Measurements from ENCODE around the gene COL23A1.

The COL23A1 gene

GRCh38 chr5:178330791-178331404 lies 259.3 kb downstream of the COL23A1 start:
- no peak overlapping the region for H3K9ac ChIP-seq (ENCODE audit: low read depth, low read length)
- H3K4me1 ChIP-seq (ENCODE audit: control insufficient read depth, insufficient read depth, low read length): peaks cover 10% of the 10 kb centered on the region; the same call in 1 of the 2 replicates
- H3K9me3 ChIP-seq (ENCODE audit: control insufficient read depth, insufficient read depth, low read length): no peaks in the 10 kb centered on the region
- no peaks in the 10 kb centered on the region for H3K27me3 ChIP-seq (ENCODE audit: control insufficient read depth, insufficient read depth, low read length)
- H3K4me3 ChIP-seq (ENCODE audit: low read depth, low read length): no peak overlapping the region
- H3K36me3 ChIP-seq (ENCODE audit: control insufficient read depth, insufficient read depth, low read length): no peaks in the 10 kb centered on the region
- H3K27ac ChIP-seq (ENCODE audit: low read depth, low read length): no peak overlapping the region

DNA sequence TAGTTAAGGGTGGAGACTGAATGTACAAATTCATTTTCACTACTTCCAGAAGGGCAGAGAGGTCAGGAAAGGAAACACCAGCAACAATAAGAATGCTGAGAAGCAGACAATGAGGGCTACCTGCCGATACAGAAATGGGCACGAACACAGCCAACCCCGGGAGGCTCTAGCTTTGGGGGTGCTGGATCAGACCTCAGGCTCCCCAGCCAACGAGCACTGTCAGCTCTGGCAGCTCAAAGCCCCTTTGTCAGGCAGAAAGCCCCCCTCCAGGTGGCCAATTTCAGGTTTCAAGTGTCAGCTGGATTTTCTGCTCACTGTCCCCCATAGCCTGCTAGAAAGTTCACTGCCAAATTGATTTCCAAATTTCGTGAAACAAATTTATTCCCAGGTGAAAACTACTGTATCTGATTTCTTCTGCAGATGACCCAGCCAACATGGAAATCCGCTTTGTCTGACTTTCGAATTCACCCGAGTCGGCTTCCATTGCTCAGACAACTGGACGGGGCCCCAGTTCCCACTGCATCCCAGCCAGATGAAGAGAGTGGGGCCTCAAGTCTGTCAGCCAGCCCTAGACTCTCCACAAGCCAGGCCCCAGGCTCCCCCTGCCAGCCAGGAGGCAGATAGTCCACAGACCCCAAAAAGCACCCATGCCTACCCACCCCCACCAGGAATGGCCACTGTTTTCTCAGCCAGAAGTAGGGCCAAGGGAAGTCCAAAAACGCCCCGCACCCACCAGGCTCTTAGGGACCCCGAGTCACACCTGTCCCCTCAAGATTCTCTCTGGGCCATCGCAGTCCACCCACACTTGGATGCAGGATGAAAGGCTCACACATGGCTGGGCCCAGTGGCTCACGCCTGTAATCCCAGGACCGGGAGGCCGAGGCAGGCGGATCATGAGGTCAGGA lies 261.1 kb downstream of the COL23A1 start:
- no peaks in the 10 kb centered on the region for H3K36me3 ChIP-seq (ENCODE audit: control insufficient read depth, insufficient read depth, low read length)
- no peak overlapping the region for H3K27ac ChIP-seq (ENCODE audit: low read depth, low read length)
- peaks cover 10% of the 10 kb centered on the region; the same call in 1 of the 2 replicates for H3K4me1 ChIP-seq (ENCODE audit: control insufficient read depth, insufficient read depth, low read length)
- no peak overlapping the region for H3K4me3 ChIP-seq (ENCODE audit: low read depth, low read length)
- H3K9ac ChIP-seq (ENCODE audit: low read depth, low read length): no peak overlapping the region
- no peaks in the 10 kb centered on the region for H3K27me3 ChIP-seq (ENCODE audit: control insufficient read depth, insufficient read depth, low read length)
- no peaks in the 10 kb centered on the region for H3K9me3 ChIP-seq (ENCODE audit: control insufficient read depth, insufficient read depth, low read length)

- Histone ChIP-seq H3K36me3 (ENCODE audit: control insufficient read depth, insufficient read depth, low read length) (no peaks in the 10 kb centered on the region), H3K9ac (ENCODE audit: low read depth, low read length) (no peak overlapping the region), H3K9me3 (ENCODE audit: control insufficient read depth, insufficient read depth, low read length) (no peaks in the 10 kb centered on the region), H3K27me3 (ENCODE audit: control insufficient read depth, insufficient read depth, low read length) (no peaks in the 10 kb centered on the region), H3K4me3 (ENCODE audit: low read depth, low read length) (no peak overlapping the region), H3K27ac (ENCODE audit: low read depth, low read length) (no peak overlapping the region), H3K4me1 (ENCODE audit: control insufficient read depth, insufficient read depth, low read length) (peaks cover 10% of the 10 kb centered on the region; the same call in 1 of the 2 replicates)
These were observed 262.1 kb downstream of the COL23A1 start for GRCh38 chr5:178327931-178328711.

- no peak overlapping the region for H3K9ac ChIP-seq (ENCODE audit: low read depth, low read length)
- peaks cover 10% of the 10 kb centered on the region; the same call in 1 of the 2 replicates for H3K4me1 ChIP-seq (ENCODE audit: control insufficient read depth, insufficient read depth, low read length)
- H3K4me3 ChIP-seq (ENCODE audit: low read depth, low read length): no peak overlapping the region
- no peaks in the 10 kb centered on the region for H3K36me3 ChIP-seq (ENCODE audit: control insufficient read depth, insufficient read depth, low read length)
- no peaks in the 10 kb centered on the region for H3K27me3 ChIP-seq (ENCODE audit: control insufficient read depth, insufficient read depth, low read length)
- H3K9me3 ChIP-seq (ENCODE audit: control insufficient read depth, insufficient read depth, low read length): no peaks in the 10 kb centered on the region
- no peak overlapping the region for H3K27ac ChIP-seq (ENCODE audit: low read depth, low read length)
These were observed 262.7 kb downstream of the COL23A1 start for GRCh38 chr5:178327446-178327845.

- H3K27me3 ChIP-seq (ENCODE audit: control insufficient read depth, insufficient read depth, low read length): no peaks in the 10 kb centered on the region
- no peaks in the 10 kb centered on the region for H3K36me3 ChIP-seq (ENCODE audit: control insufficient read depth, insufficient read depth, low read length)
- H3K4me1 ChIP-seq (ENCODE audit: control insufficient read depth, insufficient read depth, low read length): peaks cover 10% of the 10 kb centered on the region; the same call in 1 of the 2 replicates
- H3K9me3 ChIP-seq (ENCODE audit: control insufficient read depth, insufficient read depth, low read length): no peaks in the 10 kb centered on the region
- no peak overlapping the region for H3K9ac ChIP-seq (ENCODE audit: low read depth, low read length)
- no peak overlapping the region for H3K27ac ChIP-seq (ENCODE audit: low read depth, low read length)
- H3K4me3 ChIP-seq (ENCODE audit: low read depth, low read length): no peak overlapping the region
These were observed 263.8 kb downstream of the COL23A1 start for GRCh38 chr5:178326374-178326715.

DNA sequence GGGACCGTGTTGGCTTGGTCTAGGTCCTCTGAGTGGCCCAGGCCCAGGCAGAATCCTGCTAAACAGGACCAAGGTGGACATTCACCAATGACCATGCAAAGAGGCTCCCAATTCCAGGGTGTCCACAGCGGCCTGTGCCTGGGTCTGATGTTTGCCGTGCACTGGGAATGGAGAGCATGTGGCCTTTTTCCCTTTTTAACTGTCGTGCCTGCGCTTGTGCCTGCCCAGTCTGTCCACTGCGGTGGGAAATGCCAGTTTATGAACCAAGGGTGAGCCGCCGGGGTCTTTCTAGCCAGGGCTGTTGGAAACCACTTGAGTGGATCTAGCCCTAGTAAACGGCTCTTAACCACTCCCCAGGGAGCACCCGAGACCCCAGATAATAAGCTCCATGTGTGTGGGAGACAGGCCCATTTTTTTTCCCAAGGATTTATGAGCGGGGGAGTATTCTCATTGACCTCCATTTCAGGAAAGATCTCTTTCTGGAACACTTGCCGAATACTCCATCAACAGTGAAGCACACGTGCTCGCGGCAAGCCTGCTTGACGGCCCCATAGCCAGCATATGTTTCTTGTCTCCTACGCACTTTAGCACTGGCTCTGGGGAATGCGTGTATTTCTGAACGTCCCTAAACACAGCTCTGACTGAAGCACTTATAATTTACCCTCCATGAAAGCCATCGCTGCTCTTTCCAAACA lies 264.4 kb downstream of the COL23A1 start:
- no peak overlapping the region for H3K4me3 ChIP-seq (ENCODE audit: low read depth, low read length)
- H3K9ac ChIP-seq (ENCODE audit: low read depth, low read length): no peak overlapping the region
- H3K4me1 ChIP-seq (ENCODE audit: control insufficient read depth, insufficient read depth, low read length): peaks cover 10% of the 10 kb centered on the region; the same call in 1 of the 2 replicates
- no peaks in the 10 kb centered on the region for H3K27me3 ChIP-seq (ENCODE audit: control insufficient read depth, insufficient read depth, low read length)
- H3K36me3 ChIP-seq (ENCODE audit: control insufficient read depth, insufficient read depth, low read length): no peaks in the 10 kb centered on the region
- H3K9me3 ChIP-seq (ENCODE audit: control insufficient read depth, insufficient read depth, low read length): no peaks in the 10 kb centered on the region
- H3K27ac ChIP-seq (ENCODE audit: low read depth, low read length): no peak overlapping the region

- Histone ChIP-seq H3K9me3 (ENCODE audit: control insufficient read depth, insufficient read depth, low read length) (no peaks in the 10 kb centered on the region), H3K36me3 (ENCODE audit: control insufficient read depth, insufficient read depth, low read length) (no peaks in the 10 kb centered on the region), H3K27me3 (ENCODE audit: control insufficient read depth, insufficient read depth, low read length) (no peaks in the 10 kb centered on the region), H3K9ac (ENCODE audit: low read depth, low read length) (no peak overlapping the region), H3K4me3 (ENCODE audit: low read depth, low read length) (no peak overlapping the region), H3K4me1 (ENCODE audit: control insufficient read depth, insufficient read depth, low read length) (peaks cover 10% of the 10 kb centered on the region; the same call in 1 of the 2 replicates), H3K27ac (ENCODE audit: low read depth, low read length) (no peak overlapping the region)
These were observed 264.9 kb downstream of the COL23A1 start for GRCh38 chr5:178325311-178325678.

DNA sequence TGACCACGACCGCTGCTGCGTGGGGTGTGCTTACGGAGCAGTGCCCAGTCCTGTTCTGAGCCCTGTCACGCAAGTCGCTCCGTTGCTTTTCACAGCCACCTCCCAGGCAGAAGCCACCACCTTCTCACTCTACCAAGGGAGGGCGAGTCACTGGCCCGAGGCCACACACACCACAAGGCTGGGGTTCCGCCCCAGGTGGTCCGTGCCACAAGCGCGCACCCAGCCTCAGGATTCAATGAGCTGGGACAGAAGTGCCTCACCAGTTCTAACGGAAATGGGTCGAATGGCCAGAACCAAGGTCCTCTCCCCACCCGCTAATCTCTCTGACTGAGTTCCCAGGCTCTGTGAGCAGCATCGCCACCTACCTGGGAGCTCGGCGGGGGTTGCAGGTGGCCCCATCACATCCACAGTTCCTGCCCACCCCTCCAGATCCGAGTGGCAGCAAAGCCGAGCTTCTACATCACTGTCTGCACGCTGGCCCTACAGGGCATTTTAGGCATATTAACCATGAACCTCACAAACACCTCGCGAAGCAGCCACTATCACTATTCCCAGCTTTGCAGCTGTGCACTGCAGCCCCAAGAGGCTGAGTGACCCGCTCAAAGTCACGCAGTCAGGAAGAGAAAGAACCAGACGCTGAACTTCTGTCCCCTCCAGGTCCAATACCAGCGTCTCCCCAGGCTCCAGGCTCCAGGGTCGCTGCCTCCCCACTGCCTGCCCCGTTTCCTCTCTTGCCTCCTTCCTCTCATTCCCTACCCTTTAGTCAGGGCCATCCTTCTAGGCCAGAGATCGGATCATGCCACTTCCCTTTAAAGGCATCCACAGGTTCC lies 265.5 kb downstream of the COL23A1 start:
- no peak overlapping the region for H3K27ac ChIP-seq (ENCODE audit: low read depth, low read length)
- H3K9me3 ChIP-seq (ENCODE audit: control insufficient read depth, insufficient read depth, low read length): no peaks in the 10 kb centered on the region
- no peaks in the 10 kb centered on the region for H3K27me3 ChIP-seq (ENCODE audit: control insufficient read depth, insufficient read depth, low read length)
- peaks cover 10% of the 10 kb centered on the region; the same call in 1 of the 2 replicates for H3K4me1 ChIP-seq (ENCODE audit: control insufficient read depth, insufficient read depth, low read length)
- H3K4me3 ChIP-seq (ENCODE audit: low read depth, low read length): no peak overlapping the region
- H3K36me3 ChIP-seq (ENCODE audit: control insufficient read depth, insufficient read depth, low read length): no peaks in the 10 kb centered on the region
- H3K9ac ChIP-seq (ENCODE audit: low read depth, low read length): no peak overlapping the region

DNA sequence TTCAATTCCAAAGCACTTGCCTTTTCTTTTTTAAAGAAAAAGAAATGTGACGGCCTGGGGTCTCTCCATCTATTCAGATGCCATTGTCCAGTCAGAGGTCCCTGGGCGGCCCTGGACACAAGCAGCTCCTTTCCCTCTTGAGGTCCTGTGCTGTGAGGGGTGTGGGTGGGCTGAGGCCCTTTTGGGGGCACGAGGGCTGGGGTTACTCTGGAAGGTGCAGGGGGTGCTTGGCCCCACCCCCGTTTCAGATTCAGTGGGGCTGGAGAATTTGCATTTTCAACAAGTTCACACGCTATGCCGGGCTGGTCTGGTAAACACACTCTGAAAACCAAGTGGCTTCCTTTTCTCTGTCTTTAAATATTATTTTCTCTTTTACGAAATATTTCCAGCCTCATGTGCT lies 266.2 kb downstream of the COL23A1 start:
- H3K4me1 ChIP-seq (ENCODE audit: control insufficient read depth, insufficient read depth, low read length): peaks cover 6% of the 10 kb centered on the region; the same call in 1 of the 2 replicates
- no peaks in the 10 kb centered on the region for H3K9me3 ChIP-seq (ENCODE audit: control insufficient read depth, insufficient read depth, low read length)
- no peak overlapping the region for H3K27ac ChIP-seq (ENCODE audit: low read depth, low read length)
- no peaks in the 10 kb centered on the region for H3K36me3 ChIP-seq (ENCODE audit: control insufficient read depth, insufficient read depth, low read length)
- H3K27me3 ChIP-seq (ENCODE audit: control insufficient read depth, insufficient read depth, low read length): no peaks in the 10 kb centered on the region
- H3K9ac ChIP-seq (ENCODE audit: low read depth, low read length): no peak overlapping the region
- H3K4me3 ChIP-seq (ENCODE audit: low read depth, low read length): no peak overlapping the region

- Histone ChIP-seq H3K4me3 (ENCODE audit: low read depth, low read length) (no peak overlapping the region), H3K27ac (ENCODE audit: low read depth, low read length) (no peak overlapping the region), H3K27me3 (ENCODE audit: control insufficient read depth, insufficient read depth, low read length) (no peaks in the 10 kb centered on the region), H3K36me3 (ENCODE audit: control insufficient read depth, insufficient read depth, low read length) (no peaks in the 10 kb centered on the region), H3K9ac (ENCODE audit: low read depth, low read length) (no peak overlapping the region), H3K9me3 (ENCODE audit: control insufficient read depth, insufficient read depth, low read length) (no peaks in the 10 kb centered on the region), H3K4me1 (ENCODE audit: control insufficient read depth, insufficient read depth, low read length) (peaks cover 1% of the 10 kb centered on the region; the same call in 1 of the 2 replicates)
These were observed 266.7 kb downstream of the COL23A1 start for GRCh38 chr5:178323541-178323865.

Data from HUES48 (cell line).